HEK293 (cell line): ENCODE results near the gene SENP8.
A peak's percentile ranks its signal among the peaks of the same experiment; 100 is the strongest.

Experiments used
- CTCF ChIA-PET: fragments of 350-600 bp; formaldehyde crosslinking; extraction: SDS; loops from one replicate; lab custom pipeline; 2021; ENCODE audit warnings: antibody characterized with exemption; lab: Yijun Ruan, JAX
- POLR2A ChIA-PET: fragments of 300-600 bp; formaldehyde crosslinking; extraction: SDS; loops from one replicate; lab custom pipeline; 2020; ENCODE audit warnings: antibody characterized with exemption, inconsistent platforms; lab: Yijun Ruan, JAX
- H3K27ac ChIP-seq: fragments of 200-500 bp; sonication (Bioruptor generic); 2 replicates; pipeline ENCODE4 v1.5.1; 2014; ENCODE audit warnings: low read depth, low read length, control low read depth, inconsistent platforms; ENCODE audit errors: extremely low read depth
- H3K36me3 ChIP-seq, 2 experiments: fragments of 200-500 bp in 1 of 2; sonication (Bioruptor generic) in 1 of 2; 1 replicate in 1 of 2; 2 replicates in 1 of 2; pipeline ENCODE4 v1.5.1; 2014 to 2017; ENCODE audit warnings: inconsistent platforms in 2 of 2, low read length in 2 of 2; ENCODE audit not compliant: control insufficient read depth in 2 of 2, insufficient read depth in 1 of 2
- H3K4me1 ChIP-seq: fragments of 200-500 bp; sonication (Bioruptor generic); 2 replicates; pipeline ENCODE4 v1.5.1; 2014; ENCODE audit warnings: mild to moderate bottlenecking, low read length, inconsistent platforms; ENCODE audit not compliant: control insufficient read depth, insufficient read depth
- H3K4me3 ChIP-seq: 2 replicates; pipeline ENCODE4 v1.5.1; 2011; ENCODE audit warnings: low read depth, mild to moderate bottlenecking, control low read depth, low read length, moderate library complexity
- H3K9me3 ChIP-seq: fragments of 200-500 bp; sonication (Bioruptor generic); 2 replicates; pipeline ENCODE4 v1.5.1; 2014; ENCODE audit warnings: low read depth, low read length, inconsistent platforms; ENCODE audit not compliant: control insufficient read depth, insufficient read depth
- BCL6B ChIP-seq: fragments of 450-650 bp; formaldehyde crosslinking; IDR thresholded peaks from 2 replicates; pipeline ENCODE4 v1.5.1; 2017; ENCODE audit warnings: missing biosample characterization, missing genetic modification characterization
- GLI2 ChIP-seq: fragments of 450-650 bp; formaldehyde crosslinking; IDR thresholded peaks from 2 replicates; pipeline ENCODE4; 2017; ENCODE audit warnings: missing biosample characterization, missing genetic modification characterization, low read depth, borderline replicate concordance
- KLF10 ChIP-seq: fragments of 450-650 bp; IDR thresholded peaks from 2 replicates; pipeline ENCODE4 v1.5.1; 2018; ENCODE audit warnings: missing biosample characterization, mild to moderate bottlenecking, missing genetic modification characterization
- KLF16 ChIP-seq: fragments of 450-650 bp; formaldehyde crosslinking; IDR thresholded peaks from 2 replicates; pipeline ENCODE4 v1.5.1; 2017; ENCODE audit warnings: missing biosample characterization, missing genetic modification characterization
- MZF1 ChIP-seq: fragments of 450-650 bp; formaldehyde crosslinking; IDR thresholded peaks from 2 replicates; pipeline ENCODE4 v1.5.1; 2017; ENCODE audit warnings: missing biosample characterization, missing genetic modification characterization, borderline replicate concordance
- OVOL3 ChIP-seq: fragments of 450-650 bp; formaldehyde crosslinking; IDR thresholded peaks from 2 replicates; pipeline ENCODE4 v1.5.1; 2016; ENCODE audit warnings: missing biosample characterization, missing genetic modification characterization
- TSHZ1 ChIP-seq: fragments of 450-650 bp; formaldehyde crosslinking; IDR thresholded peaks from 2 replicates; pipeline ENCODE4 v1.5.1; 2016; ENCODE audit warnings: missing biosample characterization, missing genetic modification characterization, borderline replicate concordance
- YY2 ChIP-seq: fragments of 450-650 bp; formaldehyde crosslinking; IDR thresholded peaks from 2 replicates; pipeline ENCODE4 v1.5.1; 2016; ENCODE audit warnings: missing biosample characterization, missing genetic modification characterization
- ZBTB17 ChIP-seq: fragments of 450-650 bp; formaldehyde crosslinking; IDR thresholded peaks from 2 replicates; pipeline ENCODE4 v1.5.1; 2016; ENCODE audit warnings: missing biosample characterization, missing genetic modification characterization
- ZFP69B ChIP-seq: fragments of 450-650 bp; formaldehyde crosslinking; IDR thresholded peaks from 2 replicates; pipeline ENCODE4 v1.5.1; 2016; ENCODE audit warnings: missing biosample characterization, missing genetic modification characterization
- ZIC2 ChIP-seq: fragments of 450-650 bp; formaldehyde crosslinking; IDR thresholded peaks from 2 replicates; pipeline ENCODE4 v1.5.1; 2016; ENCODE audit warnings: missing biosample characterization, missing genetic modification characterization
- ZNF280D ChIP-seq: fragments of 450-650 bp; formaldehyde crosslinking; IDR thresholded peaks from 2 replicates; pipeline ENCODE4 v1.5.1; 2016; ENCODE audit warnings: missing biosample characterization, missing genetic modification characterization
- ZNF341 ChIP-seq: fragments of 450-650 bp; formaldehyde crosslinking; IDR thresholded peaks from 2 replicates; pipeline ENCODE4; 2016; ENCODE audit warnings: low read depth, missing biosample characterization, missing genetic modification characterization
- ZNF404 ChIP-seq: fragments of 450-650 bp; formaldehyde crosslinking; IDR thresholded peaks from 2 replicates; pipeline ENCODE4 v1.5.1; 2017; ENCODE audit warnings: missing biosample characterization, missing genetic modification characterization
- ZNF48 ChIP-seq: fragments of 450-650 bp; formaldehyde crosslinking; IDR thresholded peaks from 2 replicates; pipeline ENCODE4 v1.5.1; 2016; ENCODE audit warnings: missing biosample characterization, missing genetic modification characterization
- ZNF513 ChIP-seq: fragments of 450-650 bp; IDR thresholded peaks from 2 replicates; pipeline ENCODE4 v1.5.1; 2018; ENCODE audit warnings: missing biosample characterization, missing genetic modification characterization
- ZNF549 ChIP-seq: fragments of 450-650 bp; IDR thresholded peaks from 2 replicates; pipeline ENCODE4 v1.5.1; 2018; ENCODE audit warnings: missing biosample characterization, missing genetic modification characterization, mild to moderate bottlenecking, inconsistent platforms, moderate library complexity
- ZNF555 ChIP-seq: fragments of 450-650 bp; formaldehyde crosslinking; conservative IDR thresholded peaks from 2 replicates; pipeline ENCODE4 v1.5.1; 2017; ENCODE audit warnings: missing biosample characterization, mild to moderate bottlenecking, missing genetic modification characterization, inconsistent platforms
- ZNF624 ChIP-seq: fragments of 450-650 bp; formaldehyde crosslinking; IDR thresholded peaks from 2 replicates; pipeline ENCODE4 v1.5.1; 2017; ENCODE audit warnings: missing biosample characterization, missing genetic modification characterization
- ZNF629 ChIP-seq: fragments of 450-650 bp; formaldehyde crosslinking; IDR thresholded peaks from 2 replicates; pipeline ENCODE4 v1.5.1; 2017; ENCODE audit warnings: missing biosample characterization, missing genetic modification characterization
- ZNF664 ChIP-seq: fragments of 450-650 bp; formaldehyde crosslinking; IDR thresholded peaks from 2 replicates; pipeline ENCODE4 v1.5.1; 2016; ENCODE audit warnings: missing biosample characterization, missing genetic modification characterization
- ZNF785 ChIP-seq: fragments of 450-650 bp; formaldehyde crosslinking; IDR thresholded peaks from 2 replicates; pipeline ENCODE4 v1.5.1; 2016; ENCODE audit warnings: missing biosample characterization, missing genetic modification characterization
- ZNF791 ChIP-seq: fragments of 450-650 bp; formaldehyde crosslinking; IDR thresholded peaks from 2 replicates; pipeline ENCODE4 v1.5.1; 2016; ENCODE audit warnings: missing biosample characterization, missing genetic modification characterization
- ZNF830 ChIP-seq: fragments of 450-650 bp; IDR thresholded peaks from 2 replicates; pipeline ENCODE4 v1.5.0; 2018; ENCODE audit warnings: missing biosample characterization, missing genetic modification characterization, low read depth, mild to moderate bottlenecking, moderate library complexity
- ZXDB ChIP-seq: fragments of 450-650 bp; formaldehyde crosslinking; IDR thresholded peaks from 2 replicates; pipeline ENCODE4 v1.5.1; 2016; ENCODE audit warnings: missing biosample characterization, missing genetic modification characterization
- TF ChIP-seq, protein P1 (sequence below): fragments of 450-650 bp; formaldehyde crosslinking; IDR thresholded peaks from 2 replicates; pipeline ENCODE4 v1.5.1; 2016; ENCODE audit warnings: missing biosample characterization, missing genetic modification characterization

SENP8 gene

DNA sequence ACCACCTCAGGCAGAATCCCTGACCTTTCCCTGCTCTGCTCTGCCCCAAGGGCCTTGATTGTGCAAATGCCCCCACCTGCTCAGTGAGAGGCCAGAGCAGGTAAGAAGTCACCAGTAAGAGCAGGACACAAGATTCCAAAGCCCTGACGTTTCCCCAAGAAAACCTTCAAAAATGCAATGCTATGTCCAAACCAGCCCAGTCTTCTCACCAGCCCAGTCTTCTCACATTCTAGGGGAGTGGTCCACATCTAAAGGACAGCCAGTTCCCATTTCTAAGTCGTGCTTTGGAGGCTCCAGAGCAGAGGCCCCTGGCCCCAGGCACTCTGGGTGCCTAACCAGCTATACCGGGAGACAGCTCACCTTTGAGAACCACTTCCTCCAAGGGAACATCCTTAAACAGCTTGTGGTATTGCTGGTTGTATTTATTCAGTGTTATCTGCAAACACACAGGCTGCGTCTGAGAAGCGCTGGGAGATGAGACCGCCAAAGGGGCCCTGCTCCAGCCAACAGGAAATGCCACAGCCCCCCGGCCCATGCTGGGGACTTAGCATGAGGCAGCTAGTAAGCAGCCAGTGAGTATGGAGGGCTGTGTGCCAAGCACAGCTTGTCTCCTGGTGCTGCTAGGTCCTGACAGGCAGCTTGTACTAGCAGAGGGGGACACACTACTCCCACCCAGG lies 50.1 kb downstream of the SENP8 start:
- ChIA-PET POLR2A (interaction anchor here (1.0 kb wide), 1 partner anchor 62 kb away, joined by 3 read pairs; no protein-coding TSS in a partner anchor), CTCF (interaction anchor here (0.6 to 5.1 kb wide), 3 partner anchors 12 to 33 kb away, joined by 3 to 30 read pairs (median 3); no protein-coding TSS in a partner anchor)
- Histone ChIP-seq H3K36me3 (no peaks in the 10 kb centered on the region), H3K4me1 (peaks cover 3% of the 10 kb centered on the region; the same call in 1 of the 2 replicates), H3K27ac (no peak overlapping the region), H3K4me3 (no peak overlapping the region), H3K9me3 (no peaks in the 10 kb centered on the region)
- TF ChIP-seq ZNF280D (tag by site-specific recombination): no peak
- no peak for TF ChIP-seq ZNF555 (tag by site-specific recombination)
- no peak for TF ChIP-seq ZBTB17
- no peak for TF ChIP-seq ZXDB
- TF ChIP-seq ZNF664 (tag by site-specific recombination): no peak
- TF ChIP-seq ZNF404 (tag by site-specific recombination): no peak
- TF ChIP-seq KLF16: no peak
- no peak for TF ChIP-seq ZNF791
- TF ChIP-seq, protein P1, sequence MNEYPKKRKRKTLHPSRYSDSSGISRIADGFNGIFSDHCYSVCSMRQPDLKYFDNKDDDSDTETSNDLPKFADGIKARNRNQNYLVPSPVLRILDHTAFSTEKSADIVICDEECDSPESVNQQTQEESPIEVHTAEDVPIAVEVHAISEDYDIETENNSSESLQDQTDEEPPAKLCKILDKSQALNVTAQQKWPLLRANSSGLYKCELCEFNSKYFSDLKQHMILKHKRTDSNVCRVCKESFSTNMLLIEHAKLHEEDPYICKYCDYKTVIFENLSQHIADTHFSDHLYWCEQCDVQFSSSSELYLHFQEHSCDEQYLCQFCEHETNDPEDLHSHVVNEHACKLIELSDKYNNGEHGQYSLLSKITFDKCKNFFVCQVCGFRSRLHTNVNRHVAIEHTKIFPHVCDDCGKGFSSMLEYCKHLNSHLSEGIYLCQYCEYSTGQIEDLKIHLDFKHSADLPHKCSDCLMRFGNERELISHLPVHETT (tag by site-specific recombination): no peak
- peak; percentile 36; the same call in 1 of the 2 replicates for TF ChIP-seq ZNF785 (tag by site-specific recombination)
- TF ChIP-seq ZNF629 (tag by site-specific recombination): no peak
- no peak for TF ChIP-seq ZNF549 (tag by site-specific recombination)
- TF ChIP-seq ZFP69B (tag by site-specific recombination): no peak
- no peak for TF ChIP-seq OVOL3 (tag by site-specific recombination)
- no peak for TF ChIP-seq ZNF830 (tag by site-specific recombination)
- TF ChIP-seq TSHZ1 (tag by site-specific recombination): no peak
- TF ChIP-seq YY2 (tag by site-specific recombination): no peak
- TF ChIP-seq ZNF513 (tag by site-specific recombination): no peak
- no peak for TF ChIP-seq ZNF48
- TF ChIP-seq ZNF624: no peak
- peak; percentile 97 for TF ChIP-seq ZIC2 (tag by site-specific recombination)
- no peak for TF ChIP-seq KLF10
- TF ChIP-seq GLI2 (tag by site-specific recombination): no peak
- no peak for TF ChIP-seq MZF1
- peak; percentile 44; the same call in 1 of the 2 replicates for TF ChIP-seq ZNF341 (tag by site-specific recombination)
- no peak for TF ChIP-seq BCL6B (tag by site-specific recombination)
